GM12873 (cell line): ENCODE results near the gene GRK4.
A peak's percentile ranks its signal among the peaks of the same experiment; 100 is the strongest.

Source experiments
- CTCF ChIP-seq: IDR thresholded peaks from 2 replicates; pipeline ENCODE4 v1.5.1; 2012; ENCODE audit warnings: low read depth, mild to moderate bottlenecking, moderate library complexity, low read length, control low read depth; ENCODE audit not compliant: insufficient read depth; ENCODE audit errors: missing control alignments

GRK4 gene

GRCh38 chr4:2944091-2944482 is 19.3 kb upstream of the GRK4 start:
- no peak for TF ChIP-seq CTCF

GRCh38 chr4:2944586-2945526 is 18.5 kb upstream of the GRK4 start:
- TF ChIP-seq CTCF, result no peak

GRCh38 chr4:2946812-2947600 is 16.4 kb upstream of the GRK4 start:
- TF ChIP-seq CTCF, result no peak

- no peak for TF ChIP-seq CTCF
These were observed 15.4 kb upstream of the GRK4 start for GRCh38 chr4:2947926-2948325.

- peak; percentile 61 for TF ChIP-seq CTCF
These were observed 14.2 kb upstream of the GRK4 start for GRCh38 chr4:2948895-2949781.

GRCh38 chr4:2949782-2950125 is 13.6 kb upstream of the GRK4 start:
- TF ChIP-seq CTCF, result no peak
